22Rv1 (cell line): ENCODE data around the gene TRDN.
"Not testable (repeated sequence)": the region's sequence is repeated elsewhere in the genome, so short reads cannot be mapped to it uniquely, and the experiment has no call there.

Source experiments
- H3K27ac ChIP-seq: fragments of 450-650 bp; 2 replicates; pipeline ENCODE4 v1.5.1; 2017
- CTCF ChIP-seq: fragments of 450-650 bp; IDR thresholded peaks from 2 replicates; pipeline ENCODE4 v1.5.1; 2017; ENCODE audit warnings: mild to moderate bottlenecking
- ZFX ChIP-seq: fragments of 450-650 bp; IDR thresholded peaks from 2 replicates; pipeline ENCODE4 v1.6.1; 2017; ENCODE audit warnings: antibody characterized with exemption, borderline replicate concordance

Gene TRDN

GRCh38 chr6:123508290-123508689 is 128.5 kb downstream of the TRDN start:
- no peak overlapping the region for H3K27ac ChIP-seq
- no peak for TF ChIP-seq ZFX
- TF ChIP-seq CTCF, result no peak

GRCh38 chr6:123507582-123507981 is 129.2 kb downstream of the TRDN start:
- TF ChIP-seq CTCF (no peak), ZFX (no peak)
- no peak overlapping the region for H3K27ac ChIP-seq

- H3K27ac ChIP-seq, result no peak overlapping the region
- TF ChIP-seq ZFX (no peak), CTCF (no peak)
These were observed 133.1 kb downstream of the TRDN start for GRCh38 chr6:123503619-123504018.

GRCh38 chr6:123497025-123497424 is 139.7 kb downstream of the TRDN start:
- TF ChIP-seq ZFX, result no peak

GRCh38 chr6:123489589-123489988 is 147.2 kb downstream of the TRDN start:
- H3K27ac ChIP-seq, result no peak overlapping the region
- TF ChIP-seq CTCF, result no peak
- no peak for TF ChIP-seq ZFX

More at GRCh38 chr6:123497025-123497424, 139.7 kb downstream of the TRDN start:
- no peak overlapping the region for H3K27ac ChIP-seq

GRCh38 chr6:123480986-123481385 is 155.8 kb downstream of the TRDN start:
- no peak for TF ChIP-seq CTCF
- no peak for TF ChIP-seq ZFX
- H3K27ac ChIP-seq, result no peak overlapping the region

GRCh38 chr6:123472025-123472702 is 164.6 kb downstream of the TRDN start:
- H3K27ac ChIP-seq, result not testable (repeated sequence)

- TF ChIP-seq CTCF (no peak), ZFX (no peak)
- no peak overlapping the region for H3K27ac ChIP-seq
These were observed 169.4 kb downstream of the TRDN start for GRCh38 chr6:123467392-123467791.
